GM21717 (cell line): ENCODE measurements around the gene H2BW1.
"Not testable (repeated sequence)": the region's sequence is repeated elsewhere in the genome, so short reads cannot be mapped to it uniquely, and the experiment has no call there.

Source experiments
- ATAC-seq: cut with Tn5 transposase; IDR thresholded peaks from one replicate; pipeline ENCODE4 v1.9.1; 2021; ENCODE audit warnings: mild to moderate bottlenecking, moderate library complexity; ENCODE audit not compliant: unreplicated experiment

Gene H2BW1

GRCh38 chrX:104013606-104014005 is at the start of gene H2BW1:
Gene H2BW1, minus strand, starts transcription at chrX:104013708. Its CDS starts 132 bp downstream, at chrX:104013576.
- ATAC-seq: no peak

- not testable (repeated sequence) for ATAC-seq
These were observed 49.1 kb upstream of the H2BW1 start for GRCh38 chrX:104062636-104063035.

- ATAC-seq: not testable (repeated sequence)
These were observed 41.4 kb upstream of the H2BW1 start for GRCh38 chrX:104054956-104055355.

- ATAC-seq: no peak
These were observed 33.7 kb upstream of the H2BW1 start for GRCh38 chrX:104047171-104047570.

GRCh38 chrX:104045642-104046041 is 32.1 kb upstream of the H2BW1 start:
- no peak for ATAC-seq

GRCh38 chrX:104041003-104041402 is 27.5 kb upstream of the H2BW1 start:
- ATAC-seq: no peak

GRCh38 chrX:104039689-104040505 is 26.4 kb upstream of the H2BW1 start, which contains the start of gene H2BW2:
Gene H2BW2, plus strand, starts transcription at chrX:104039956. Its CDS starts 39 bp downstream, at chrX:104039995.
- ATAC-seq: no peak

GRCh38 chrX:104018126-104018525 is 4.6 kb upstream of the H2BW1 start:
- no peak for ATAC-seq

GRCh38 chrX:104015576-104015975 is 2.1 kb upstream of the H2BW1 start:
- ATAC-seq: not testable (repeated sequence)

GRCh38 chrX:104013158-104013557 is 350 bp downstream of the H2BW1 start:
- no peak for ATAC-seq

GRCh38 chrX:104008831-104009230 is 4.7 kb downstream of the H2BW1 start:
- ATAC-seq: no peak

GRCh38 chrX:103999234-103999633 is 14.3 kb downstream of the H2BW1 start:
- no peak for ATAC-seq

- not testable (repeated sequence) for ATAC-seq
These were observed 30.0 kb downstream of the H2BW1 start for GRCh38 chrX:103983508-103983907.

GRCh38 chrX:103962411-103963278 is 50.9 kb downstream of the H2BW1 start, which contains the start of gene TMSB15B:
Gene TMSB15B, plus strand, starts transcription at chrX:103962627.
- ATAC-seq: peak; percentile 99
